Measurements from ENCODE around the gene GBA2. TPM values are rescaled to one million over a fixed set of nuclear protein-coding genes. Genes with fewer than 3 reads are reported as not detected.

The GBA2 gene
- polyA plus RNA-seq, 3 donors: 18.1 to 130 (median 26.4) TPM

GRCh38 chr9:35790025-35790384 is 41.0 kb upstream of the GBA2 start:
- no peaks in the 10 kb centered on the region for H3K36me3 ChIP-seq (replicated peaks in 1 of 2; ENCODE audit: control insufficient read depth in 1 of 2, insufficient read depth in 2 of 2, low read length in 2 of 2)
- no peak for TF ChIP-seq CTCF (IDR thresholded peaks at IDR 0.05)
- no peak overlapping the region for H3K27ac ChIP-seq (ENCODE audit: low read depth in 1 of 2, low read length in 2 of 2)
- no peaks in the 10 kb centered on the region for H3K79me2 ChIP-seq (ENCODE audit: insufficient read depth, low read length)
- DNase-seq: no peak
- Mint-ChIP-seq H3K4me1 (peaks cover 11% of the 10 kb centered on the region), H3K9me3 (peaks cover 0 to 4% (median 0%) of the 10 kb centered on the region in 7 donors), H3K4me3 (no peak overlapping the region), H3K27ac (no peak overlapping the region), H3K36me3 (peaks cover 0 to 1% of the 10 kb centered on the region in 2 donors), H3K27me3 (ENCODE audit: low read depth in 3 of 3) (peaks cover 15 to 23% (median 15%) of the 10 kb centered on the region in 3 donors)
- no peaks in the 10 kb centered on the region for H4K20me1 ChIP-seq (ENCODE audit: insufficient read depth, low read length)
- H3K4me1 ChIP-seq (ENCODE audit: control insufficient read depth in 1 of 2, insufficient read depth in 2 of 2, low read length in 2 of 2): no peaks in the 10 kb centered on the region
- H2AFZ ChIP-seq (ENCODE audit: insufficient read depth, low read depth, low read length, poor library complexity, severe bottlenecking): no peak overlapping the region
- H3K9ac ChIP-seq (ENCODE audit: insufficient read depth, low read length, poor library complexity, severe bottlenecking): no peak overlapping the region
- no peaks in the 10 kb centered on the region for H3K9me3 ChIP-seq (replicated peaks in 1 of 2; ENCODE audit: control insufficient read depth in 1 of 2, insufficient read depth in 1 of 2, low read length in 2 of 2)
- intact Hi-C loops (cut with micrococcal nuclease): loop anchor here (1.0 to 5.0 kb wide), 2 partner anchors 92 kb away; no protein-coding TSS in a partner anchor
- WGBS (ENCODE audit: insufficient coverage): 62% methylated on average over 4 of the region's 4 CpGs
- H3K4me3 ChIP-seq (replicated peaks in 1 of 3; ENCODE audit: low read depth in 2 of 3, low read length in 3 of 3): no peak overlapping the region
- H3K27me3 ChIP-seq (ENCODE audit: control insufficient read depth in 2 of 2, insufficient read depth in 2 of 2, low read length in 2 of 2): peaks cover 0 to 13% of the 10 kb centered on the region in 2 donors
- H3K4me2 ChIP-seq (replicated peaks; ENCODE audit: extremely low read depth, low read length, poor library complexity, severe bottlenecking): no peak overlapping the region

GRCh38 chr9:35789541-35789940 is 40.5 kb upstream of the GBA2 start:
- intact Hi-C loops (cut with micrococcal nuclease): no loop called here
- Histone ChIP-seq H3K36me3 (replicated peaks in 1 of 2; ENCODE audit: control insufficient read depth in 1 of 2, insufficient read depth in 2 of 2, low read length in 2 of 2) (no peaks in the 10 kb centered on the region), H3K9ac (ENCODE audit: insufficient read depth, low read length, poor library complexity, severe bottlenecking) (no peak overlapping the region), H3K79me2 (ENCODE audit: insufficient read depth, low read length) (no peaks in the 10 kb centered on the region), H3K27me3 (ENCODE audit: control insufficient read depth in 2 of 2, insufficient read depth in 2 of 2, low read length in 2 of 2) (peaks cover 0 to 13% of the 10 kb centered on the region in 2 donors), H3K4me1 (ENCODE audit: control insufficient read depth in 1 of 2, insufficient read depth in 2 of 2, low read length in 2 of 2) (no peaks in the 10 kb centered on the region), H3K4me3 (replicated peaks in 1 of 3; ENCODE audit: low read depth in 2 of 3, low read length in 3 of 3) (no peak overlapping the region), H2AFZ (ENCODE audit: insufficient read depth, low read depth, low read length, poor library complexity, severe bottlenecking) (no peak overlapping the region), H4K20me1 (ENCODE audit: insufficient read depth, low read length) (no peaks in the 10 kb centered on the region), H3K9me3 (replicated peaks in 1 of 2; ENCODE audit: control insufficient read depth in 1 of 2, insufficient read depth in 1 of 2, low read length in 2 of 2) (no peaks in the 10 kb centered on the region), H3K27ac (ENCODE audit: low read depth in 1 of 2, low read length in 2 of 2) (no peak overlapping the region), H3K4me2 (replicated peaks; ENCODE audit: extremely low read depth, low read length, poor library complexity, severe bottlenecking) (no peak overlapping the region)
- Mint-ChIP-seq H3K9me3 (peaks cover 0 to 4% (median 0%) of the 10 kb centered on the region in 7 donors), H3K4me1 (peaks cover 11% of the 10 kb centered on the region), H3K36me3 (peaks cover 0 to 1% of the 10 kb centered on the region in 2 donors), H3K27me3 (ENCODE audit: low read depth in 3 of 3) (peaks cover 15 to 23% (median 15%) of the 10 kb centered on the region in 3 donors), H3K27ac (no peak overlapping the region), H3K4me3 (no peak overlapping the region)
- TF ChIP-seq CTCF (IDR thresholded peaks at IDR 0.05): no peak
- no peak for DNase-seq
- no CpG with 5 or more reads among the region's 2 CpGs for WGBS (ENCODE audit: insufficient coverage)

Data from CD14-positive monocyte (primary cell).